CD4-positive, alpha-beta T cell (primary cell): ENCODE data around the gene ZDHHC8. TPM values are rescaled to one million over a fixed set of nuclear protein-coding genes. Genes with fewer than 3 reads are reported as not detected.

ENCODE experiments used
- ATAC-seq: fragments of 200-7000 bp; cut with Tn5 transposase; one replicate; pipeline ENCODE4 v1.10.0; 2022; ENCODE audit warnings: mild to moderate bottlenecking; ENCODE audit not compliant: poor library complexity
- CTCF ChIA-PET: fragments of 350-600 bp; sonication (Branson Sonifier 250); formaldehyde crosslinking; loops from one replicate; lab custom pipeline; 2021; ENCODE audit warnings: antibody characterized with exemption, inconsistent platforms; lab: Charles Lee
- POLR2A ChIA-PET: fragments of 350-600 bp; sonication (Branson Sonifier 250); formaldehyde crosslinking; loops from one replicate; lab custom pipeline; 2021; ENCODE audit warnings: antibody characterized with exemption, inconsistent platforms; lab: Charles Lee
- DNase-seq, 14 experiments: peaks; one replicate each; pipeline ENCODE4 v3.0.0-alpha.2; 2013 to 2020; ENCODE audit warnings: mixed read lengths in 2 of 14
- H3K27ac ChIP-seq, 2 donors: one replicate each; pipeline versions ENCODE4 v1.5.1 to v1.7.0; 2013; ENCODE audit warnings: low read length in 2 of 2, low read depth in 1 of 2, mild to moderate bottlenecking in 1 of 2
- H3K27me3 ChIP-seq, 2 experiments: 1 replicate in 1 of 2; 2 replicates in 1 of 2; pipeline versions ENCODE4 v1.6.1 to v1.7.0; 2013; ENCODE audit warnings: low read length in 2 of 2, control low read depth in 1 of 2, mild to moderate bottlenecking in 1 of 2, moderate library complexity in 1 of 2; ENCODE audit not compliant: insufficient read depth in 2 of 2, control insufficient read depth in 1 of 2
- H3K36me3 ChIP-seq: one replicate; pipeline ENCODE4 v1.6.1; 2013; ENCODE audit warnings: low read length, control low read depth; ENCODE audit not compliant: insufficient read depth
- H3K4me1 ChIP-seq: one replicate; pipeline ENCODE4 v1.6.1; 2013; ENCODE audit warnings: low read length, control low read depth; ENCODE audit not compliant: insufficient read depth
- H3K4me3 ChIP-seq: one replicate; pipeline ENCODE4 v1.5.1; 2013; ENCODE audit warnings: mild to moderate bottlenecking, low read length, moderate library complexity
- H3K9me3 ChIP-seq, 2 experiments: 1 replicate in 1 of 2; 2 replicates in 1 of 2; pipeline versions ENCODE4 v1.6.1 to v1.7.0; 2013; ENCODE audit warnings: low read length in 2 of 2, mild to moderate bottlenecking in 2 of 2, control low read depth in 1 of 2, moderate library complexity in 1 of 2; ENCODE audit not compliant: control insufficient read depth in 1 of 2, insufficient read depth in 1 of 2
- H3K27ac Mint-ChIP-seq: one replicate; pipeline ENCODE4 v1.8.0; 2020; ENCODE audit warnings: mixed read lengths
- H3K27me3 Mint-ChIP-seq: one replicate; pipeline ENCODE4 v1.8.0; 2021; ENCODE audit warnings: mixed read lengths
- H3K36me3 Mint-ChIP-seq: one replicate; pipeline ENCODE4 v1.8.0; 2021; ENCODE audit warnings: low read depth, mixed read lengths
- H3K4me1 Mint-ChIP-seq: one replicate; pipeline ENCODE4 v1.8.0; 2021; ENCODE audit warnings: low read depth, mixed read lengths
- H3K4me3 Mint-ChIP-seq: one replicate; pipeline ENCODE4 v1.8.0; 2020; ENCODE audit warnings: mild to moderate bottlenecking, mixed read lengths
- H3K9me3 Mint-ChIP-seq: one replicate; pipeline ENCODE4 v1.8.0; 2020; ENCODE audit warnings: mixed read lengths
- CTCF ChIP-seq: fragments of 200-600 bp; IDR thresholded peaks from one replicate; pipeline ENCODE4 v1.8.0; 2022; ENCODE audit warnings: antibody characterized with exemption, mild to moderate bottlenecking
- intact Hi-C, 2 experiments: fragments of 100-400 bp; cut with DNase I in 1 of 2; cut with micrococcal nuclease in 1 of 2; formaldehyde crosslinking; loops; one replicate each; pipeline versions ENCODE4 v1.15.1 to v1.9.0; 2023 to 2025; cut with DNase I, micrococcal nuclease
- total RNA-seq, 174 experiments: library from RNA in 2 of 174; stranded (reverse) in 2 of 174; gene quantifications; one replicate each; pipeline ENCODE4 v1.2.3 and lab custom pipeline; 2021 to 2026

Gene ZDHHC8
- total RNA-seq, 2 experiments from 2014 or later, result 44.9 to 49.3 TPM

- peak overlapping the region; percentile 86 for H3K4me3 Mint-ChIP-seq
- Histone ChIP-seq H3K27ac (no peak overlapping the region), H3K27me3 (no peaks in the 10 kb centered on the region), H3K4me1 (peaks cover 65% of the 10 kb centered on the region), H3K36me3 (no peaks in the 10 kb centered on the region), H3K4me3 (peak overlapping the region; percentile 68), H3K9me3 (no peaks in the 10 kb centered on the region)
- intact Hi-C loops, result loop anchor here in 1 of 2 experiments (5.0 kb wide), 1 partner anchor 75 kb away; no protein-coding TSS in a partner anchor
- peaks cover 5% of the 10 kb centered on the region for H3K36me3 Mint-ChIP-seq
- ChIA-PET CTCF (no interaction called here), POLR2A (no interaction called here)
- ATAC-seq (no peak), DNase-seq (no peak)
- H3K4me1 Mint-ChIP-seq, result peaks cover 37% of the 10 kb centered on the region
- H3K27ac Mint-ChIP-seq, result peak overlapping the region; percentile 51
- no peaks in the 10 kb centered on the region for H3K9me3 Mint-ChIP-seq
- no peaks in the 10 kb centered on the region for H3K27me3 Mint-ChIP-seq
- TF ChIP-seq CTCF, result no peak
Observed at GRCh38 chr22:20132686-20133246, 1.2 kb downstream of the ZDHHC8 start.

DNA sequence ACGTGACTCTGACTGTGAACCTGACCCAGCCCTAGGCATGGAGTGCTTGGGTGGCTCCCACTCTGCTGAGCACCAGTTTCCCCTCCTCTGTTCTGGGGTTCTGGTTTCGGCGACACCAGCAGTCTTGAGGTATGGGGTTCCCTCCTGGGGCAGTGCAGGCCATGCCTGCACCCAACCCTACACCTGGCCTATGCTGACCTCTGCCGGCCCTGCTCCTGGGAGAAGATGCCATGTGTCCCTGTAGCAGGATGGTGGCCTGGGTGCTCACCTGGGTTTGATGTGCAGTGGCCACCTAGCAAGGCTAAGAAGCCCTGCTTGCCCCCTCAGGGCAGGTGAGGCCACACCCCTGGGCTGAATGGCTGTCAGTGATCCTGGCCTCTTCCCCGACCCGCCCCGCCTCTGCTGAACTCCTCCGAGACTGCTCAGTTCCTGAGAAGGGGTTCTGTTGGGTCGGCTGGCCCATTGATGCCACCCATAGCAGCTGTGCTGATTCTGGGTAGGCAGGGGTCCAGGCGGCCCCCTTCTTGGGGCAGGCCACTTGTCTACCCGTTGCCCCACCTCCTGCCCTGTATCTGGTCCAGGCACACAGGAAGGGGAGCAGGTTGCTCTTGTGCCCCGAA, 2.4 kb downstream of the ZDHHC8 start:
- no peak overlapping the region for H3K27ac Mint-ChIP-seq
- peaks cover 67% of the 10 kb centered on the region for H3K4me1 ChIP-seq
- H3K36me3 ChIP-seq, result no peaks in the 10 kb centered on the region
- H3K27me3 ChIP-seq, result no peaks in the 10 kb centered on the region
- no peak overlapping the region for H3K27ac ChIP-seq
- H3K4me3 ChIP-seq, result no peak overlapping the region
- peak overlapping the region; percentile 86 for H3K4me3 Mint-ChIP-seq
- H3K27me3 Mint-ChIP-seq, result no peaks in the 10 kb centered on the region
- TF ChIP-seq CTCF, result no peak
- H3K36me3 Mint-ChIP-seq, result no peaks in the 10 kb centered on the region
- intact Hi-C loops, result loop anchor here in 1 of 2 experiments (5.0 kb wide), 1 partner anchor 73 kb away; no protein-coding TSS in a partner anchor
- ATAC-seq, result no peak
- H3K9me3 Mint-ChIP-seq, result no peaks in the 10 kb centered on the region
- no peaks in the 10 kb centered on the region for H3K9me3 ChIP-seq
- ChIA-PET CTCF (no interaction called here), POLR2A (no interaction called here)
- peaks cover 41% of the 10 kb centered on the region for H3K4me1 Mint-ChIP-seq
- DNase-seq, result no peak

GRCh38 chr22:20135265-20135664, 3.7 kb downstream of the ZDHHC8 start:
- Mint-ChIP-seq H3K36me3 (peaks cover 3% of the 10 kb centered on the region), H3K27ac (no peak overlapping the region), H3K4me1 (peaks cover 33% of the 10 kb centered on the region), H3K4me3 (peak overlapping the region; percentile 25), H3K27me3 (no peaks in the 10 kb centered on the region), H3K9me3 (no peaks in the 10 kb centered on the region)
- intact Hi-C loops, result no loop called here
- no peak overlapping the region for H3K27ac ChIP-seq
- no peak overlapping the region for H3K4me3 ChIP-seq
- H3K4me1 ChIP-seq, result peaks cover 56% of the 10 kb centered on the region
- ChIA-PET POLR2A (no interaction called here), CTCF (interaction anchor here (0.6 to 1.3 kb wide), 2 partner anchors 24 to 164 kb away, joined by 3 read pairs; no protein-coding TSS in a partner anchor)
- H3K27me3 ChIP-seq, result no peaks in the 10 kb centered on the region
- ATAC-seq (no peak), DNase-seq (no peak)
- H3K36me3 ChIP-seq, result peaks cover 7% of the 10 kb centered on the region
- TF ChIP-seq CTCF, result no peak
- H3K9me3 ChIP-seq, result no peaks in the 10 kb centered on the region
